Measurements from ENCODE around the gene ERC1.

Gene ERC1

GRCh38 chr12:1439687-1440086, 448.7 kb downstream of the ERC1 start:
- no peaks in the 10 kb centered on the region for H3K79me2 ChIP-seq (ENCODE audit: insufficient read depth, low read length)
- no peak for TF ChIP-seq EZH2 (IDR thresholded peaks at IDR 0.05; ENCODE audit: borderline replicate concordance, low read length)
- TF ChIP-seq, protein P1, sequence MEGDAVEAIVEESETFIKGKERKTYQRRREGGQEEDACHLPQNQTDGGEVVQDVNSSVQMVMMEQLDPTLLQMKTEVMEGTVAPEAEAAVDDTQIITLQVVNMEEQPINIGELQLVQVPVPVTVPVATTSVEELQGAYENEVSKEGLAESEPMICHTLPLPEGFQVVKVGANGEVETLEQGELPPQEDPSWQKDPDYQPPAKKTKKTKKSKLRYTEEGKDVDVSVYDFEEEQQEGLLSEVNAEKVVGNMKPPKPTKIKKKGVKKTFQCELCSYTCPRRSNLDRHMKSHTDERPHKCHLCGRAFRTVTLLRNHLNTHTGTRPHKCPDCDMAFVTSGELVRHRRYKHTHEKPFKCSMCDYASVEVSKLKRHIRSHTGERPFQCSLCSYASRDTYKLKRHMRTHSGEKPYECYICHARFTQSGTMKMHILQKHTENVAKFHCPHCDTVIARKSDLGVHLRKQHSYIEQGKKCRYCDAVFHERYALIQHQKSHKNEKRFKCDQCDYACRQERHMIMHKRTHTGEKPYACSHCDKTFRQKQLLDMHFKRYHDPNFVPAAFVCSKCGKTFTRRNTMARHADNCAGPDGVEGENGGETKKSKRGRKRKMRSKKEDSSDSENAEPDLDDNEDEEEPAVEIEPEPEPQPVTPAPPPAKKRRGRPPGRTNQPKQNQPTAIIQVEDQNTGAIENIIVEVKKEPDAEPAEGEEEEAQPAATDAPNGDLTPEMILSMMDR (IDR thresholded peaks at IDR 0.05; ENCODE audit: low read length), result no peak
- no peaks in the 10 kb centered on the region for H3K36me3 ChIP-seq (ENCODE audit: insufficient read depth, low read length)
- H3K4me3 ChIP-seq (ENCODE audit: low read depth, low read length, poor library complexity, severe bottlenecking), result no peak overlapping the region
- H3K27me3 ChIP-seq (ENCODE audit: insufficient read depth, low read length), result no peaks in the 10 kb centered on the region
- no peak overlapping the region for H3K9ac ChIP-seq (ENCODE audit: low read length)
- H3K4me1 ChIP-seq (ENCODE audit: insufficient read depth, low read length, severe bottlenecking), result peaks cover 13% of the 10 kb centered on the region
- H3K9me3 ChIP-seq (ENCODE audit: low read length), result no peaks in the 10 kb centered on the region
- no peak overlapping the region for H3K27ac ChIP-seq (ENCODE audit: low read depth, low read length, poor library complexity, severe bottlenecking)
- H2AFZ ChIP-seq (ENCODE audit: low read length), result no peak overlapping the region
- no peaks in the 10 kb centered on the region for H4K20me1 ChIP-seq (ENCODE audit: insufficient read depth, low read length)
- H3F3A ChIP-seq (ENCODE audit: insufficient read depth, low read length), result no peaks in the 10 kb centered on the region
- no peaks in the 10 kb centered on the region for H3K9me2 ChIP-seq (ENCODE audit: low read depth, low read length)
- no peak overlapping the region for H3K4me2 ChIP-seq (ENCODE audit: low read length)

- no peaks in the 10 kb centered on the region for H4K20me1 ChIP-seq (ENCODE audit: insufficient read depth, low read length)
- H3K9me3 ChIP-seq (ENCODE audit: low read length), result no peaks in the 10 kb centered on the region
- no peaks in the 10 kb centered on the region for H3K27me3 ChIP-seq (ENCODE audit: insufficient read depth, low read length)
- H2AFZ ChIP-seq (ENCODE audit: low read length), result no peak overlapping the region
- no peak overlapping the region for H3K4me3 ChIP-seq (ENCODE audit: low read depth, low read length, poor library complexity, severe bottlenecking)
- H3F3A ChIP-seq (ENCODE audit: insufficient read depth, low read length), result no peaks in the 10 kb centered on the region
- no peaks in the 10 kb centered on the region for H3K79me2 ChIP-seq (ENCODE audit: insufficient read depth, low read length)
- TF ChIP-seq, protein P1 (IDR thresholded peaks at IDR 0.05; ENCODE audit: low read length), result no peak
- no peaks in the 10 kb centered on the region for H3K9me2 ChIP-seq (ENCODE audit: low read depth, low read length)
- peaks cover 19% of the 10 kb centered on the region for H3K36me3 ChIP-seq (ENCODE audit: insufficient read depth, low read length)
- peaks cover 24% of the 10 kb centered on the region for H3K4me1 ChIP-seq (ENCODE audit: insufficient read depth, low read length, severe bottlenecking)
- H3K4me2 ChIP-seq (ENCODE audit: low read length), result no peak overlapping the region
- no peak overlapping the region for H3K9ac ChIP-seq (ENCODE audit: low read length)
- H3K27ac ChIP-seq (ENCODE audit: low read depth, low read length, poor library complexity, severe bottlenecking), result peak overlapping the region; percentile 15
Observed at GRCh38 chr12:1443421-1444141, 452.6 kb downstream of the ERC1 start.

DNA sequence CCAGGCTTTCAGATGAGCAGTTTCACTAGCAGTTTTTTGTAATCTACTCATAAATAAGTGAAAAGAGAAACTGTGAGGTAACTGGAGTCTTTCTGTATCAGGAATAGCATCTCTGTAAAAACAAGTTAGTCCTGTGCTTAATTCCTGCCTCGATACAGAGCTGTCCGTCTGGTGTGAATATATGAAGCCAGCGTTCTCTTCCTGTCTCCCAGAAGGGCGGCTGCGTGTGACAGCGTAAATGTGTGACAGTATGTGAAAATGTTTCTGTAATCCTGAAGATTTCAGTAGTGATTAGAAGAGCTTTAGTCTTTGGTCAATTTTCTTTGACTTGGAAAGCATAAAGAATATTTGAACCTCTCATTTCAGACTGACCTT, 453.1 kb downstream of the ERC1 start:
- Histone ChIP-seq H3K9ac (ENCODE audit: low read length) (no peak overlapping the region), H3K36me3 (ENCODE audit: insufficient read depth, low read length) (peaks cover 24% of the 10 kb centered on the region), H3K4me1 (ENCODE audit: insufficient read depth, low read length, severe bottlenecking) (peaks cover 24% of the 10 kb centered on the region), H3K27me3 (ENCODE audit: insufficient read depth, low read length) (no peaks in the 10 kb centered on the region), H3K79me2 (ENCODE audit: insufficient read depth, low read length) (no peaks in the 10 kb centered on the region), H3K9me3 (ENCODE audit: low read length) (no peaks in the 10 kb centered on the region), H3K9me2 (ENCODE audit: low read depth, low read length) (no peaks in the 10 kb centered on the region), H3K4me3 (ENCODE audit: low read depth, low read length, poor library complexity, severe bottlenecking) (no peak overlapping the region), H3K4me2 (ENCODE audit: low read length) (no peak overlapping the region), H4K20me1 (ENCODE audit: insufficient read depth, low read length) (no peaks in the 10 kb centered on the region), H3F3A (ENCODE audit: insufficient read depth, low read length) (no peaks in the 10 kb centered on the region), H3K27ac (ENCODE audit: low read depth, low read length, poor library complexity, severe bottlenecking) (no peak overlapping the region), H2AFZ (ENCODE audit: low read length) (no peak overlapping the region)
- TF ChIP-seq, protein P1 (IDR thresholded peaks at IDR 0.05; ENCODE audit: low read length), result no peak
- no peak for TF ChIP-seq EZH2 (IDR thresholded peaks at IDR 0.05; ENCODE audit: borderline replicate concordance, low read length)

Data from OCI-LY1 (cell line).